Activated CD4-positive, alpha-beta T cell treated with anti-CD3 and anti-CD28 coated beads, Interleukin-10, Interleukin-2, amounts not matched to agents 100 ng/mL and 50 ng/mL, durations not matched to agents 16 hours and 8 hours (primary cell): ENCODE results near the gene HOMER1.

Source experiments
- DNase-seq: peaks from one replicate; pipeline ENCODE4 v3.0.0-alpha.2; 2020

The HOMER1 gene

GRCh38 chr5:79487251-79487650 lies 26.7 kb downstream of the HOMER1 start:
- DNase-seq, result no peak

GRCh38 chr5:79486116-79486515 lies 27.8 kb downstream of the HOMER1 start:
- DNase-seq, result no peak

- DNase-seq, result no peak
Measured at GRCh38 chr5:79484731-79485130, 29.2 kb downstream of the HOMER1 start.

- no peak for DNase-seq
Measured at GRCh38 chr5:79481574-79481973, 32.4 kb downstream of the HOMER1 start.

- DNase-seq, result no peak
Measured at GRCh38 chr5:79480991-79481390, 32.9 kb downstream of the HOMER1 start.

GRCh38 chr5:79475152-79475466 lies 38.8 kb downstream of the HOMER1 start:
- DNase-seq, result no peak

- DNase-seq, result no peak
Measured at GRCh38 chr5:79474367-79475151, 39.4 kb downstream of the HOMER1 start.

GRCh38 chr5:79471556-79471955 lies 42.4 kb downstream of the HOMER1 start:
- DNase-seq, result no peak

GRCh38 chr5:79464695-79465332 lies 49.1 kb downstream of the HOMER1 start:
- DNase-seq, result peak; percentile 31

- no peak for DNase-seq
Measured at GRCh38 chr5:79464278-79464677, 49.7 kb downstream of the HOMER1 start.

- DNase-seq, result no peak
Measured at GRCh38 chr5:79459626-79460025, 54.3 kb downstream of the HOMER1 start.

- DNase-seq, result peak; percentile 26
Measured at GRCh38 chr5:79456890-79457583, 56.9 kb downstream of the HOMER1 start.

- no peak for DNase-seq
Measured at GRCh38 chr5:79456400-79456799, 57.5 kb downstream of the HOMER1 start.

- no peak for DNase-seq
Measured at GRCh38 chr5:79454043-79454442, 59.9 kb downstream of the HOMER1 start.

- DNase-seq, result no peak
Measured at GRCh38 chr5:79448336-79448735, 65.6 kb downstream of the HOMER1 start.

- no peak for DNase-seq
Measured at GRCh38 chr5:79436821-79437220, 77.1 kb downstream of the HOMER1 start.

- DNase-seq, result no peak
Measured at GRCh38 chr5:79436224-79436623, 77.7 kb downstream of the HOMER1 start.

- no peak for DNase-seq
Measured at GRCh38 chr5:79430196-79430595, 83.7 kb downstream of the HOMER1 start.

GRCh38 chr5:79423296-79423695 lies 90.6 kb downstream of the HOMER1 start:
- DNase-seq, result no peak

GRCh38 chr5:79420248-79420647 lies 93.7 kb downstream of the HOMER1 start:
- no peak for DNase-seq

- DNase-seq, result no peak
Measured at GRCh38 chr5:79418276-79418675, 95.7 kb downstream of the HOMER1 start.

GRCh38 chr5:79417495-79417894 lies 96.4 kb downstream of the HOMER1 start:
- no peak for DNase-seq

GRCh38 chr5:79416499-79416898 lies 97.4 kb downstream of the HOMER1 start:
- DNase-seq, result no peak

- no peak for DNase-seq
Measured at GRCh38 chr5:79413112-79413511, 100.8 kb downstream of the HOMER1 start.
